T-helper 2 cell treated with Interferon-gamma antibody and Interleukin-4, amounts not matched to agents 100 ng/mL and 5 ng/mL, for 36 hours (primary cell): ENCODE data around the gene AZIN2. TPM values are rescaled to one million over a fixed set of nuclear protein-coding genes. Genes with fewer than 3 reads are reported as not detected.

Experiments
- total RNA-seq: library from RNA; stranded (reverse); gene quantifications from 2 replicates; pipeline ENCODE4 v1.2.3, GENCODE V29; 2022

The AZIN2 gene
- total RNA-seq, 1 donor from 2014 or later: 5.1 TPM

Other genes with a start within 250 kb of the AZIN2 start
- not detected in 2 replicates for gene FNDC5, start 210.2 kb upstream of the AZIN2 start, total RNA-seq
- gene HPCA, start 194.7 kb upstream of the AZIN2 start, total RNA-seq: 0.18 TPM in 1 of 2 replicates, not detected in the other
- gene TMEM54, start 179.8 kb upstream of the AZIN2 start, total RNA-seq: not detected in 2 replicates
- gene RNF19B, start 116.3 kb upstream of the AZIN2 start, total RNA-seq: 27.1 and 30.3 TPM in 2 replicates
- 227 and 228 TPM in 2 replicates for gene AK2, start 44.3 kb upstream of the AZIN2 start, total RNA-seq
- 10.6 and 11.2 TPM in 2 replicates for gene TRIM62, start 100.9 kb downstream of the AZIN2 start, total RNA-seq
- gene ZNF362, start 175.3 kb downstream of the AZIN2 start, total RNA-seq: 26.7 and 29.3 TPM in 2 replicates
- not detected in 2 replicates for gene A3GALT2, start 239.9 kb downstream of the AZIN2 start, total RNA-seq